Type B pancreatic cell (in vitro differentiated cells): ENCODE results near the gene REM2. TPM values are rescaled to one million over a fixed set of nuclear protein-coding genes. Genes with fewer than 3 reads are reported as not detected.

Experiments used
- DNase-seq: peaks from one replicate; pipeline ENCODE4 v3.0.0; 2021; ENCODE audit warnings: mixed read lengths; ENCODE audit not compliant: unreplicated experiment; ENCODE audit errors: extremely low spot score
- H3K27ac Mint-ChIP-seq: 2 replicates; pipeline ENCODE4 v1.8.0; 2021; ENCODE audit warnings: mild to moderate bottlenecking, mixed read lengths
- H3K27me3 Mint-ChIP-seq: 2 replicates; pipeline ENCODE4 v1.8.0; 2021; ENCODE audit warnings: mixed read lengths
- H3K36me3 Mint-ChIP-seq: 2 replicates; pipeline ENCODE4 v1.8.0; 2021; ENCODE audit warnings: mixed read lengths
- H3K4me1 Mint-ChIP-seq: one replicate; pipeline ENCODE4 v1.8.0; 2021; ENCODE audit warnings: mixed read lengths; ENCODE audit not compliant: unreplicated experiment
- H3K4me3 Mint-ChIP-seq: 2 replicates; pipeline ENCODE4 v1.8.0; 2021; ENCODE audit warnings: mild to moderate bottlenecking, mixed read lengths
- H3K9me3 Mint-ChIP-seq: 2 replicates; pipeline ENCODE4 v1.8.0; 2021; ENCODE audit warnings: mixed read lengths
- total RNA-seq: library from RNA; stranded (reverse); gene quantifications from 2 replicates; pipeline ENCODE4 v1.2.1, GENCODE V29; 2021; ENCODE audit warnings: low replicate concordance
- TF ChIP-seq, protein P1 (sequence below): fragments of 200-600 bp; sonication (generic); conservative IDR thresholded peaks from 2 replicates; pipeline ENCODE4 v1.5.0; 2021; ENCODE audit warnings: antibody characterized with exemption, mild to moderate bottlenecking

The REM2 gene
- total RNA-seq, 1 donor from 2014 or later = 2.0 TPM

DNA sequence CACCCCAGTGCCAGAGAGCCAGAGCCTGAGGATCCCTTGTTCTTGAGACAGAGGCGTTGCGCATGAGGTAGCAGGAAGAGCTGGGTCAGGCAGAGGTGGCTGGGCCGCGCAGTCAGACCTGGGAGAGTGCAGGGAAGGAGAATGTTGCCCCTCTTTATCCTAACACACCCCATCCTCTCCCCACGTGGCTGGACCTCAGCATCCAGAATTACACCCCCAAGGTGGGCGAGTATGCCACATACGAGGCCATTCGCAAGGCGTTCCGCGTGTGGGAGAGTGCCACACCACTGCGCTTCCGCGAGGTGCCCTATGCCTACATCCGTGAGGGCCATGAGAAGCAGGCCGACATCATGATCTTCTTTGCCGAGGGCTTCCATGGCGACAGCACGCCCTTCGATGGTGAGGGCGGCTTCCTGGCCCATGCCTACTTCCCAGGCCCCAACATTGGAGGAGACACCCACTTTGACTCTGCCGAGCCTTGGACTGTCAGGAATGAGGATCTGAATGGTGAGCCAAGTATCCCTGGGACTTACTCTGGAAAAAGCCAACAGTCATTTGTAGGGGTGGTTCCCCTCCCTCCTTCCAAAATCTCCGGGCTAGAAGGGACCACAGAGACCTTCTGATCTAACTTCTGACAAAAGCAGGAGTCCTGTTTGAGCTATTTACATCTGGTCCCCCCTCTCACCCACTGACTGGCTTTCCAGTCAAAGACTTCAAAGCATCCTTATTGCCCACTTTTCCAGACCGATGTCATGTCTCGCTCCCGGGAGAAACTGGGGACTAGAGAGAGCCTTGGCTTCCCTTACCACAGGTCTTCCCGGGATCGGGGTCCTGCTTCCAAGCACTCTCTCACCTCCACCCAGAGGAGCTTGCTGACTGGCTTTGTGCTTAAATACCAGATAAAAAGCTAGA, 40.6 kb upstream of the REM2 start:
- Mint-ChIP-seq H3K27me3 (no peaks in the 10 kb centered on the region), H3K27ac (no peak overlapping the region), H3K36me3 (peaks cover 11% of the 10 kb centered on the region), H3K4me1 (peaks cover 4% of the 10 kb centered on the region), H3K4me3 (no peak overlapping the region), H3K9me3 (no peaks in the 10 kb centered on the region)
- DNase-seq = no peak
- TF ChIP-seq, protein P1, sequence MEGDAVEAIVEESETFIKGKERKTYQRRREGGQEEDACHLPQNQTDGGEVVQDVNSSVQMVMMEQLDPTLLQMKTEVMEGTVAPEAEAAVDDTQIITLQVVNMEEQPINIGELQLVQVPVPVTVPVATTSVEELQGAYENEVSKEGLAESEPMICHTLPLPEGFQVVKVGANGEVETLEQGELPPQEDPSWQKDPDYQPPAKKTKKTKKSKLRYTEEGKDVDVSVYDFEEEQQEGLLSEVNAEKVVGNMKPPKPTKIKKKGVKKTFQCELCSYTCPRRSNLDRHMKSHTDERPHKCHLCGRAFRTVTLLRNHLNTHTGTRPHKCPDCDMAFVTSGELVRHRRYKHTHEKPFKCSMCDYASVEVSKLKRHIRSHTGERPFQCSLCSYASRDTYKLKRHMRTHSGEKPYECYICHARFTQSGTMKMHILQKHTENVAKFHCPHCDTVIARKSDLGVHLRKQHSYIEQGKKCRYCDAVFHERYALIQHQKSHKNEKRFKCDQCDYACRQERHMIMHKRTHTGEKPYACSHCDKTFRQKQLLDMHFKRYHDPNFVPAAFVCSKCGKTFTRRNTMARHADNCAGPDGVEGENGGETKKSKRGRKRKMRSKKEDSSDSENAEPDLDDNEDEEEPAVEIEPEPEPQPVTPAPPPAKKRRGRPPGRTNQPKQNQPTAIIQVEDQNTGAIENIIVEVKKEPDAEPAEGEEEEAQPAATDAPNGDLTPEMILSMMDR = no peak

GRCh38 chr14:22843123-22843925, 39.7 kb upstream of the REM2 start:
- no peaks in the 10 kb centered on the region for H3K9me3 Mint-ChIP-seq
- no peak overlapping the region for H3K27ac Mint-ChIP-seq
- DNase-seq = no peak
- H3K36me3 Mint-ChIP-seq = peaks cover 11% of the 10 kb centered on the region
- H3K4me3 Mint-ChIP-seq = no peak overlapping the region
- H3K27me3 Mint-ChIP-seq = no peaks in the 10 kb centered on the region
- peaks cover 12% of the 10 kb centered on the region for H3K4me1 Mint-ChIP-seq
- TF ChIP-seq, protein P1 = no peak

DNA sequence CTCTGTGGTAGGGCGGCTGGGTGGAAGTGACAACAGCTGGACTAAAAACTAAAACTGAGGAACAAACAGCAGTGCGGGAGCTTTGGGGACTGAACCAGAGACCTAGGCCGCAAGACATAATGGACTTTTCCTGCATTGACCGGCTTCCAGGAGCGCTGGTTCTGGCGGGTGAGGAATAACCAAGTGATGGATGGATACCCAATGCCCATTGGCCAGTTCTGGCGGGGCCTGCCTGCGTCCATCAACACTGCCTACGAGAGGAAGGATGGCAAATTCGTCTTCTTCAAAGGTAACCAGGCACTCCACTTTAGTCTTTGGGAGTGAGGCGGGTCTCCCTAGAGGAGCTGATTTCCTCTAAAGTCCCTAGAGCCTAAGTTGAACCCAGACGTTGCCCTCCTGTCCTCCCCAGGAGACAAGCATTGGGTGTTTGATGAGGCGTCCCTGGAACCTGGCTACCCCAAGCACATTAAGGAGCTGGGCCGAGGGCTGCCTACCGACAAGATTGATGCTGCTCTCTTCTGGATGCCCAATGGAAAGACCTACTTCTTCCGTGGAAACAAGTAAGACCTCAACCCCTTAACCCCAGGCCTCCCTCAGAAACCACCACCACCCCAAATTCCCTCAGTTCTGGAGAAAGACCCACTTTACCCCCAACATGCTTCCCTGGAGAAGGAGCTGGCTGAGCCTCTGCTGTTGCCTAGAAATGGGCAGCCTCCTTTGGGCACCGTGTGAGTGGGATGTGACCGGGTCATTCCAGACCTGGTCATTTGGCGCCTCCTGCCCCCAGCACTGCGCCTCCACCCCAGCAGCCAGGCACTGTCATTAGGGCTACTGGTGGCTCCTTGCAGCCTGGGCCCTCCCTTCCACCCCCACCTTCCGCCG, 38.6 kb upstream of the REM2 start:
- no peak overlapping the region for H3K4me3 Mint-ChIP-seq
- no peak for DNase-seq
- H3K36me3 Mint-ChIP-seq = peaks cover 8% of the 10 kb centered on the region
- no peaks in the 10 kb centered on the region for H3K27me3 Mint-ChIP-seq
- H3K9me3 Mint-ChIP-seq = no peaks in the 10 kb centered on the region
- TF ChIP-seq, protein P1 = no peak
- H3K4me1 Mint-ChIP-seq = peaks cover 19% of the 10 kb centered on the region
- no peak overlapping the region for H3K27ac Mint-ChIP-seq

DNA sequence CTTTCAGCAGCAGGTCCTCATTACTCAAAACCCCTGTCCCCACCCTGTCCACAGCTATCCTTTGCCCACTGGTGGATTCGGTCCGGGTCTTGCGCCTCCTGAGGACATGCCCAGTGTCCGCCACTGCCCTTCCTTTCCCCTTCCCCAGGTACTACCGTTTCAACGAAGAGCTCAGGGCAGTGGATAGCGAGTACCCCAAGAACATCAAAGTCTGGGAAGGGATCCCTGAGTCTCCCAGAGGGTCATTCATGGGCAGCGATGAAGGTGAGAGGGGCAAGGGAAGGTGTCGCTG, 38.0 kb upstream of the REM2 start:
- Mint-ChIP-seq H3K27me3 (no peaks in the 10 kb centered on the region), H3K4me3 (no peak overlapping the region), H3K36me3 (peaks cover 8% of the 10 kb centered on the region), H3K27ac (no peak overlapping the region), H3K9me3 (no peaks in the 10 kb centered on the region), H3K4me1 (peaks cover 19% of the 10 kb centered on the region)
- TF ChIP-seq, protein P1 = no peak
- DNase-seq = no peak
